GM19455 (cell line): ENCODE measurements around the gene PLAAT2.
A peak's percentile ranks its signal among the peaks of the same experiment; 100 is the strongest.
"Not testable (repeated sequence)": the region's sequence is repeated elsewhere in the genome, so short reads cannot be mapped to it uniquely, and the experiment has no call there.

Source experiments
- ATAC-seq: cut with Tn5 transposase; IDR thresholded peaks from one replicate; pipeline ENCODE4 v1.9.1; 2021; ENCODE audit not compliant: unreplicated experiment

The PLAAT2 gene

DNA sequence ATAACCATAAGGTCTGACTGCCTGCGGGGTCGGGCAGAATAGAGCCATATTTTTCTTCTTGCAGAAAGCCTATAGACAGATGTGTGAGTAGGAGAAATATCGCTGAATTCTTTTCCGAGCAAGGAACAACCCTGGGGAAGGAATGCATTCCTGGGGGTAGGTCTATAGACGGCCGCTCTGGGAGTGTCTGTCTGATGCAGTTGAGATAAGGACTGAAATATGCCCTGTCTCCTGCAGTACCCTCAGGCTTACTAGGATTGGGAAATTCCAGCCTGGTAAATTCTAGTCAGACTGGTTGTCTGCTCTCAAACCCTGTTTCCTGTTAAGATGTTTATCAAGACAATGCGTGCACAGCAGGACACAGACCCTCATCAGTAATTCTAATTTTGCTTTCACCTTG, 18.0 kb upstream of the PLAAT2 start:
- not testable (repeated sequence) for ATAC-seq

DNA sequence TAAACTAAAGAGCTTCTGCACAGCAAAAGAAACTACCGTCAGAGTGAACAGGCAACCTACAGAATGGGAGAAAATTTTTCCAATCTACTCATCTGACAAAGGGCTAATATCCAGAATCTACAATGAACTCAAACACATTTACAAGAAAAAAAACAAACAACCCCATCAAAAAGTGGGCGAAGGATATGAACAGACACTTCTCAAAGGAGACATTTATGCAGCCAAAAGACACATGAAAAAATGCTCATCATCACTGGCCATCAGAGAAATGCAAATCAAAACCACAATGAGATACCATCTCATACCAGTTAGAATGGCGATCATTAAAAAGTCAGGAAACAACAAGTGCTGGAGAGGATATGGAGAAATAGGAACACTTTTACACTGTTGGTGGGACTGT, 15.7 kb upstream of the PLAAT2 start:
- not testable (repeated sequence) for ATAC-seq

DNA sequence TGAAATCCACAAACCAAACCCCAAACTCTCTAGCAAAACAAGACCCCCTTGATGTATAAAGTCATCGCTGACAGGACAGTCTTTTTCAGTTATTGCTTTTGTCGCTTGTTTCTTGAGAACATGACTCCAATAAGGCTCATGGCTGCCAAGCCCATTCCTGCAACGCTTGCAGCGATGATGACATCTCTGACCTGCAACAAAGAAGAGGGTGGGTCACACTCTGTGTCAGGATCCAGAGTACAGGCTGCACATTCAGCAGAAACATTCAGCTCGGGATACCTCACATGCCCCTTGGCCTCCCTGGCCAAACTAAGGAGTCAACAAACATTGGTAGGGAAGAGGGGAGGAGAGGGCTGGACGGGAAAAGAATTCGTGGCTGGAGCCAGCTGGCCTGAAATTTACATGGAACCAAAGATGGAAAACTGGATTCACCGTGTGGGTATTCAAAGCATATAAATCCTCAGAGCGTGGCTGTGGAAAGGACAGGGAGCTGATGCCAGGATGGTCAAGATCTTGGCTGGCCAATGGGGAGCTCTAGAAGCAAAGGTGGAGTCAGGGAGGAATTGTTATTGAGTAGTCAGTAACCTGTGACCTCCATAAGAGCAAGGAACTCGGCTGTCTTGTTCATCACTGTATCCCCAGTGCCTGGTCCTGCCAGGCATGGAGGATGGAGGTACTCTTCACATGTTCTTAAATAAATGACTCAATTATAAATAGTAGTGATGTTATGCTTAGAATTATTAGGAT, 11.8 kb upstream of the PLAAT2 start:
- no peak for ATAC-seq

DNA sequence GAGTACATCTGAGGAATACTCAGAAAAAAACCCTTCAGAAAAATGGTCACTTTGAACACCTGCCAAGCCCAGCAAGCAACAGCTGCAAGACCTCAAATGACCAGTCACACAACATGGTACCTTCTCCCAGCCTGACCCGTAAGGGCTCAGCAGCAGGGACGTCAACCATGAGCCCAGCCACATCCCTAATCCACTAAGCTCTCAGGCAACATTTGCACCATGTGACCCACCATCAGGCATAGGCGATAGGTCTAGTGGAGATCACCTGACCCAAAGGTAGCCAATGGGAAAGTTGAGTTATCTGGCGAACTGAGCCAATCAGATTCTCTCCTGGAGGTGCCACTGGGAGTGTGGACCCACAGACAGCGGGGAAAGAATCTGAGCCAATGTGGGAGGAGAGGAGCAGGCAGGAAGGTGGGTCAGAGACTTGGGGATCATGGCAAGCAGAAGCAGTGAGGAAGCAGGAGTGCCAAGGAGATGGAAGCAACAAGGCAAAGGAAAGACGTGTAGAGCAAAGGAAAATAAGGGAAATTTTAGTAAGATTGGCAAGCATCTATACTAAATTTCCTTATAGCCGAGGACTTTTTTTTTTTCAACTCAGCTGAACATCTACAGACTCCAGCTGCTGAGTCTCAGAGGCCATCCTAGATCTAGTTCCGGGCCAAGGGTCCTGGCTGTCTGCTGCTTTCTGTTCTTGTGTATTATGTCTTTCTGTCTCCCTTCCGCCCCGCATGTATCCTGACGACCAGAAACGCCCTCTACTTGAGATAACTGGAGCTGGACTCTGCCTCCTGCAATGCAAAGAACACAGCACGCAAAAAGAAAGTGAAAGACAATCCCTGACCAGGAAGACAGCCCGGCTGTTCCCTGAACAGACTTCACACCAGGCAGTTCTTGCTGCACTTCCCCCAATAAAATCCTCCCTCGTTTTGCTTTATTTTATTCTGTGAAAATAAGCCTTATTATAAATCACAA, 11.0 kb upstream of the PLAAT2 start:
- ATAC-seq, result no peak

DNA sequence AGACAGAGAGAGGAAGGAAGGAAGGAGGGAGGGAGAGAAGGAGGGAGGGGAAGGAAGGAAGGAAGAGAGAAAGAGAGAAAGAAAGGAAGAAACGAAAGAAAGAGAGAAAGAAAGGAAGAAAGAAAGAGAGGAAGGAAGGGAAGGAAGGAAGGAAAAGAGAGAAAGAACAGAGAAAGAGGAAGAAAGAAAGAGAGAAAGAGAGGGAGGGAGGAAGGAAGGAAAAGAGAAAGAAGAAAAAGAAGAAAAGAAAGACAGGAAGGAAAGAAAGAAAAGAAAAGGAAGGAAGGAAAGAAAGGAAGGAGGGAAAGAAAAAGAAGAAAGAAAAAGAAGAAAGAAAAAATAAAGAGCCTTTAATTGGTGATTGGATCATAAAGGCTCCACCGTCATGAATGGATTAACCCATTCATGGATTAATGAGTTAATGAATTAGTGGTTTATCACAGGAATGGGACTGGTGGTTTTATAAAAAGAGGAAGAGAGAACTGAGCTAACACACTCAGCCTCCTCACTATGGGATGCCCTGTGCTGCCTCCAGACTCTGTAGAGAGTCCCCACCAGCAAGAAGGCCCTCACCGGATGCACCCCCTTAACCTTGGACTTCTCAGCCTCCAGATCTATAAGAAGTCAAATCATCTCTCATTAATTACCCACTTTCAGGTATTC, 9.0 kb upstream of the PLAAT2 start:
- ATAC-seq, result no peak

DNA sequence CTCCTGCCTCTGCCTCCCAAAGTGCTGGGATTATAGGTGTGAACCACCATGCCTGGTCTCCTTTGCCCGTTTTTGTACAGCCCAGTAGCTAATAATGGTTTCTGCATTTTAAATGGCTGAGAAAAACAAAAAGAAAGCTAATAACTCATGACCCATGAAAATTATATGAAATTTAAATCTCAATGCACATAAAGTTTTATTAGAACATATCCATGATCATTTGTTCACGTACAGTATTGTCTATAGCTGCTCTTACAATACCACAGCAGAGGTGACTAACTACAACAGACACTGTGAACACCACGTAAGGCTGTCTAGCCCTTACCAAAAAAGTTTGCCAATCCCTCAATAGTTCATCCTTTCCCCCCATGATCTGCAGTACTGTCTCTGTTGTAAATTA, 6.4 kb upstream of the PLAAT2 start:
- ATAC-seq, result no peak

DNA sequence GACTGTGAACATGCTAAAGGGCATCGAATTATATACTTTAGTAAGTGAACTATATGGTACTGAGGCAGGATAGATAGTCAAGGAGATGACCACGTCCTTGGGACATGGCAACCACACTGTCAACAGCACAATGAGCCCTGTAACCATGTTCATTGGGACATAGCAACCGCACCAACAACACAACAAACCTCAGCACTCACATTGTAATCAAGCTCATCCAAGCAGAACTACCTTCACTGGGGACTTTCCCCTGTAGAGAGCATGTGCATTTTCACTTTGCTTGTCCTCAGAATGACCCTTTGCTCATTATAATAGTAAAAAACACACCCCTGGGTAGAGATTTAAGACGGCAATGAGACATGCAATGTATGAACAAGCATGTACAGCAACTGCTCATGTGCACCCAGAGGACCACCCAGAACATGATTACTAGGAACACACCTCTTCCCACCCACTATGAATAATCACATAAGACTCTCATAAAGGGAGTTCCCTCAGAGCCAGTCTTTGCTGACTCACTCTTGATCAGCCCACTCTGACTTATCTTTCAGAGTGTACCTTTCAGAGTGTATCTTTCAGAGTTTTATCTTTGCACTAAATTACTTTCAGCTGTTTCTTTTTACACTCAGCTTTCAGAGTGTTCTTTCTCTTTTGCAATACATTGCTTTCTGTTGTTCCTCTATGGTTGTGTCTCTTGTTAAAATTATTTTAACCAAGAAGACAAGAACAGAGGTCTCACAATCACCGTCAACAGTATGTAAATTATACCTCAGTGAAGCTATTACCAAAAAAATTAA, 4.1 kb upstream of the PLAAT2 start:
- ATAC-seq, result peak; percentile 73

DNA sequence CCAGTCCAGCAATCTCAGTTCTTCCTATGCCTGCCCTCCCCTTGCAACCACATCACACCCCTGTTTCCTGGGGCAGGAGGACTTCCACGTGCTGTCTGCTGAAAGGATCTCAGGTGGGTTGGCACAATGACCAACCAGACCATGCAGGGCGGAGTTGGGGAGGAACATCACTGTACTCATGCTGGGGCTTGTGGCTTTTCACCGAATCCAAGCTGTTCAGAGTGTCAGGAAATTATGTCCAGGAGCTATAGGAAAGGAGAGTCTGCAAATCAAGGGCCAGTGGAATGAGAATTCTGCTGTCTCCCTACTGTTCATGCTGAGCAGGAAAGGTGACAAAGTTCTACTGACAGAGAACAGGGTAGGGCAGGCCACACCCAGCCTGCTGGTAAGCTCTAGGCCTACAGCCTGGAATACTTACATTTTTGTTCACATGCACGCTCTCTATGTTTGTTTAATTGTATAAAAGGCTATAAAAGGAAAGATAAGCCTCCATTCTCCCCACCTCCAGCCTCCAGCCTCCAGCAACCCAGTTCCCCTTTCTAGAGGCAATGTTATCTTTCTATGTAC, 1.7 kb upstream of the PLAAT2 start:
- no peak for ATAC-seq

DNA sequence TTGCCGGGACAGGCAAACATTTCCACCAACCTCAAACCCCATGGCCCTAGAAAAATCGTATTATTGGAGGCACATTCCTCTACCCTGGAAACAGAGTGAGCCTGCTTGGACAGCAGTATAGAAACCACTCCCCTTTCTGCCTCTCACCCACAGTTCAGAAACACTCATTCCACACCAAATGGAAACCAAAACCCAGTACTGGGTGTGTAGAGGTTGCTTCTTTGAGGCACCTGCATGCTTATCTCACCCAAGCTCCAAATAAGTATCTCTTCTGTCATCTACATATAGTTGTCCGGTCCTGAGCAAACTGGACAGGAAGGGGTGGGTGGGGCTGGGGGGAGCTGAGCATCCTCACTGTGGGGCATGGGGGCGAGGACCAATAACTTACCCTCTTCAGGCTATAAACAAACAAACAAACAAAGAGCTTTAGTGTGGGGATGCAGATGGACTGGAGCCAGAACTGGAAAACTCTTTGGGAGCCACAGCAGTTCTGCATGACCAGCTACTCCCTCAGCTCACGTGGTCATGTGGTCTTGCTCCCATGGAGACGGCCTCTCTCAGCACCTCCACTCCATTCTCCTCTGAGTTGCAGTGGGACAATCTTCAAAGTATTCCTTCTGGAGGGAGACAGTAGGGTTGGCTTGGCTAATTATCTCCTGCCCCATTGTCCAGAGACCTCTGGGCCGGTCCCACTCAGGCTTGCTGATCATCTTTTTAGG, 1.0 kb upstream of the PLAAT2 start:
- peak; percentile 66 for ATAC-seq

DNA sequence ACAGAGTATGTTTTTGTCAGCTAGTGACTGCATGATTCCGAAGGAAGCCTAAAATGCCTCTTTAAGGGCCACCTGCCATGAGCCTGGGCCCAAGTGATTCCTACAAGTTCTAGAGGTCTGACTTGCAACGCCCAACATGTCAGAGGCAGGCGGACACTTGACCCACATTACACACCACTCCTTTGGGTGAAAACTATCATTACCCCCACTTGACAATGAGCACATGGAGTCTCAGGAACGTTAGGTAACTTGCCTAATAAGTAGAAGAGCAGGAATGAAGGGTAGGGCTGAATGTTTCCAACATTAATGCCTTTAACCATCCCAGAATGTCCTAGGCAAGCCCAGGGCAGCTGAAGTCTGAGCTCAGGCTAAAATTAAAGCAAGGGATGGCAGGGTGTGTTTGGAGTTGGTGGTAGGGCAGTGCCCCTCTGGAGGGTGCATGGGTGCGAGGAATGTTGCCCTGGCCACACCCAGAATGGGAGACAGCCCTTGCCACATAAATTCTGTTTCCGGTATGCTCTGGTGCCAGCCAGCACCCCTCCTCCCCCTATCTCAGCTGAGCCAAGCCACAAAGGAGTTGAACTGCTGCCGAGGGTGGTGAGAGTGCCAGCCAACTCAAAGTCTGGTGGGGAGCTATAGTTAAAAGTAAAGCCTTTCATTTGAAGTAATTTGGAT, 2.5 kb downstream of the PLAAT2 start:
- no peak for ATAC-seq

DNA sequence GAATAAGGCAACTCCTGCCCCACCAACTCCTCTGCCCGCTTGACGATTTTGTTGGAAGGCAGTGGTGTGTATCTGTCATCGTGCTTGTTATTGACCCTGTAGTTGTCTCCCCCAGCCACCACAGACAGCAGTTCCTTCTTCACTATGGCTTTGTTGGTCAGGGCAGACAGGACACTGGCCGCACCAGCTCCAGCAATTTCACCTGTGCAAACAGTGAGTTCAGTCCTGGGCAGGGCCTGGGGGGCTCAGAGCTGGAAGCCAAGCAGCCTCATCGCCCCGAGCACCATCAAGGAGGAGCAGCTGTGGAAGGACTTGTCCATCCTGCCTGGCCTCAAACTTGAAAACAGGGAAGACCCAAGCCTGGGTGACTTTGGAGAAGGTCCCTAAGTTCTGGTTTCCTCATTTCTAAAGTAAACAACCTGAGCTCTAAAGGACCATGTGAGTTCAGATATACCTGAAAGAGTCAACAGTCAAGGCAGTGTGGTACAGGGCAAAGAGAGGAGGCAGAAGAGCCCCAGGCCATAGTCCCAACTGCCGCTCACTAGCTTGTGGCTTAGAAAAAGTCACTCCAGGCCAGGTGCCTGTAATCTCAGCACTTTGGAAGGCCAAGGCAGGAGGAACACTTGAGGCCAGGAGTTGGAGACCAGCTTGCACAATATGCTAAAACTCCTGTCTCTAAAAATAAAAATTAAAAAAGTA, 4.6 kb downstream of the PLAAT2 start:
- no peak for ATAC-seq

DNA sequence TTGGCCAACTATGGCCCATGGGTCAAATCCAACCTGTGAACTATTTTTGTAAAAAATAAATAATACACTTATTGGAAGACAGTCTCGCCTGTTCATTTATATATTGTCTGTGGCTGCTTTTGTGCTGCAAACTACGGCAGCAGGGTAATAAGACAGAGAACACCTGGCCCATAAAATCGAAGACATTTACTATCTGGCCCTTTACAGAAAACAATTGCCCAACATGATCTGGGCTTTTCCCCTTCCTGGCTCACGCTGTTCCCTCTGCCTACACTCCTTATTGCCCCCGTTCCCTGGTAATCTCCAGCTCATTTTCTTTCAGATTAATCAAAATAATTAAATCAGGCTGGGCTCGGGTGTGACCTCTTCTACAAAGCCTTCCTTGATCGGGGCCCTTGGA, 5.6 kb downstream of the PLAAT2 start:
- no peak for ATAC-seq

DNA sequence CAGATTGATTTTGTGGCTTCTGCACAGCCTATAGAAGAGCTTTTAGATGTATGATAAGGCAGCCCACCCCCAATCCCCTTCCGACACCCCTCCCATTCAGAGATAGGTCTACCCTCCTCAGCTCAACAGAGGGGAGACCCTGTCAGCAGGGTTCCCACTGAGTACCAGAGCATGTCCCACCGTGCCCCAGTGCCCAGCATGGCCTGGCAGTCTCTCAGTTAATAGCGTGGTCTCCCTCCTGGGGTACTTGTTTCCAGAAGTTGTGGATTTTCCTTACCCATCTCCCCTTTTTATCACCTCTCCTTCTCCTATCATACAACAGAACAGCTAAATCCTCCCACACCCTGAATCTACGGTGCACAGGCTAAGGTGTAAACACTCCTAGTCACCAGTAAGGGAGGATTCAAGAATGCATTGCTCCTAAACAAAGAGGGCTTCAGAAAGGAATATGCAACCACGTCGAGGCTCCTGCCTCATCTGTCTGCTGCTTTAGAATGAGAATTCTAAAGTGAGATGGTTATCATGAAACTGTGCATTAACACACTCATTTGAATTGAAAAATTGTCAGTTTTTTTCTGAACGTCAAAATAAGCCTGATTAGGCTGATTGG, 6.7 kb downstream of the PLAAT2 start:
- ATAC-seq, result no peak

DNA sequence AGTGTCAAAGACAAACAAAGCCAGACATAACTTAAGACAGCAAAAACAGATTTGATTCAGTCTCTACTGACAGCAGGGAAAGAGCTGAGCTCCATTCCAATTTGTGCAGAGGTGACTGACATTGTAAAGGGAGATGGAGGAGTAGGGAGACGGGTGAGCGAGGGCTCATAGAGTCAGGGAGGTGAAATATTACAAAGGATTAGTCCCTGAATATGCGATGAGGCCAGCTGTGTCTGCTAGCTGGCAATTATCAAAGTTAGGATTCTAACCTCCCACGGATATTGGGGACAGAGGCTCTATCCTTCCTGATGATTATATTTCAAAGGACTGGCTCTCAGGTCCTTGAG, 8.3 kb downstream of the PLAAT2 start:
- no peak for ATAC-seq

DNA sequence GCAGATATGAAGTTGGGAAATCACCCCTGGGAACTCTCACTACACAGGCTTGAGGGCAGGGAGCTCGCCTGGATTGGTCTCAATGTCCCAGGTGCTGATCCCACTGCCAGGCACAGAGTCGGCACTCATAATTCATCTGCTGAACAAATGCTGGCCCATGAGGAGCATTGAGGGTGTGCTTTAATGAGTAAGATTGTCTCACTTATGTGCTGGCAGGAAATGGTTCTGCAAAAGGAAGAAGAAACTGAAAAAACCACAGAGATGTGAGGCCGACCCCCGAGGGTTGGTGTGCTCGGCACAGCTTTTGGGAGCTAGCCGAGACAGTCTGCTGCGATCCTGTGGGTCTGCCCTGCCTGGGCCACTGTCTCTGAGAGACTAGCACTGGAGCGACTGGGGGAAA, 9.4 kb downstream of the PLAAT2 start:
- ATAC-seq, result no peak

DNA sequence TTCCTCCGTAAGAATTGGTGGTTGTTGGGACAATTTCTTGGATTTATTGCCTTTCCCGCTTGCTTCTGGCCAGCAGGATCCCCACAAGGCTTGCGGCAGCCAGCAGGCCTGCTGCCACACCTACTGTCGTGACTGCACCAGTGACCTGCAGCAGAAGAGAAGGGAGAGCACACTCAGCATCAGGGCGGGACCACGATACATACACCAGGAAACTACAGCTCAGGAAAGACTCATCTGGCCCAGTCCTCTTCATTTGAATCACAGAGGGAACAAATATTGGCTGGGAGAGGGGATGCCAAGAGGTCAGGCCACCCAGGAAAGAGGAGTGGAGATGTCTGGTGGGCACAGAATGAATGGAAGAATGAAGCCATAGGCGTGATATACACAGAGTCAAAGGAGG, 10.3 kb downstream of the PLAAT2 start:
- ATAC-seq, result no peak

DNA sequence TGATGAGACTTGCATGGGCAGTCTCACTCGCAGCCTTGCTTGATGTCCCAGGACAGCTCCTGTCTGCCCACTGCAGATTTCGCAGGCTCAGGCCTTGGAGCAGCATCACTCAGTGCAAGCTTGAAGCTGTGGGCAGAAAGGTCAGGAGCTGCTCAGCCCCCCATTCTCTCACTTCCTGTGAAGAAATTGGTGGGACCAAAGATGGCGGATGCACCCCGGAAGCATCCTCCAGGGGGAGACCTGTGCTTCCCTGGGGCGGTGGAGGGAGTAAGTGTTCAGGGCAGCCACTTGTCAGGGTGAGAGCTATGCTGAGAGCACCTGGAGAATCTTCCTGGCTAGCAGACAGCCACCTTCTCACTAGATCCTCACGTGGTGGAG, 11.3 kb downstream of the PLAAT2 start:
- ATAC-seq, result no peak

DNA sequence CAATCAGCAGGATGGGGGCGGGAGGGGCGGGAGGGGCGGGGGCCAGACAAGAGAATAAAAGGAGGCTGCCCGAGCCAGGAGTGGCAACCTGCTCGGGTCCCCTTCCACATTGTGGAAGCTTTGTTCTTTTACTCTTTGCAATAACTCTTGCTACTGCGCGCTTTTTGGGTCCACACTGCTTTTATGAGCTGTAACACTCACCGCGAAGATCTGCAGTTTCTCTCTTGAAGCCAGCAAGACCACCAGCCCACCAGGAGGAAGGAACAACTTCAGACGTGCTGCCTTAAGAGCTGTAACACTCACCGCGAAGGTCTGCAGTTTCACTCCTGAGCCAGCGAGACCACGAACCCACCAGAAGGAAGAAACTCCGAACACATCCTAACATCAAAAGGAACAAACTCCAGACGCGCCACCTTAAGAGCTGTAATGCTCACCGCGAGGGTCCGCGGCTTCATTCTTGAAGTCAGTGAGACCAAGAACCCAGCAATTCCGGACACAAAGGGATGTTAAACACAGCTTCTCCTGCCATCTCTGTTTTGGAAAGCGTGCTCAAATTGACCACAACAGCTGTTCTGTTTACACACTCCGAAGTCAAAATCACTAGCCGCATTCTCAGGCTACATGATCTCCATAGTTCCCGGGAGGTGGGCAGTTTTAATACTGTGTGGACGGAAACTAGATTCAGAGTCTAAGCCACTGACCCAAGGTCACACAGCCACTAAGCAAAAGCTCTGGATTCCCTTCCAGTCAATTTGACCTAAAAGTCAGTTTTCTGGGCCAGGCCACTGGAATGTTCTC, 11.9 kb downstream of the PLAAT2 start:
- no peak for ATAC-seq
